HG03135 (cell line): ENCODE measurements around the gene POLK.
"Not testable (repeated sequence)": the region's sequence is repeated elsewhere in the genome, so short reads cannot be mapped to it uniquely, and the experiment has no call there.

Experiments
- ATAC-seq: cut with Tn5 transposase; IDR thresholded peaks from one replicate; pipeline ENCODE4 v1.9.1; 2021; ENCODE audit warnings: mild to moderate bottlenecking, moderate library complexity; ENCODE audit not compliant: unreplicated experiment

POLK gene

DNA sequence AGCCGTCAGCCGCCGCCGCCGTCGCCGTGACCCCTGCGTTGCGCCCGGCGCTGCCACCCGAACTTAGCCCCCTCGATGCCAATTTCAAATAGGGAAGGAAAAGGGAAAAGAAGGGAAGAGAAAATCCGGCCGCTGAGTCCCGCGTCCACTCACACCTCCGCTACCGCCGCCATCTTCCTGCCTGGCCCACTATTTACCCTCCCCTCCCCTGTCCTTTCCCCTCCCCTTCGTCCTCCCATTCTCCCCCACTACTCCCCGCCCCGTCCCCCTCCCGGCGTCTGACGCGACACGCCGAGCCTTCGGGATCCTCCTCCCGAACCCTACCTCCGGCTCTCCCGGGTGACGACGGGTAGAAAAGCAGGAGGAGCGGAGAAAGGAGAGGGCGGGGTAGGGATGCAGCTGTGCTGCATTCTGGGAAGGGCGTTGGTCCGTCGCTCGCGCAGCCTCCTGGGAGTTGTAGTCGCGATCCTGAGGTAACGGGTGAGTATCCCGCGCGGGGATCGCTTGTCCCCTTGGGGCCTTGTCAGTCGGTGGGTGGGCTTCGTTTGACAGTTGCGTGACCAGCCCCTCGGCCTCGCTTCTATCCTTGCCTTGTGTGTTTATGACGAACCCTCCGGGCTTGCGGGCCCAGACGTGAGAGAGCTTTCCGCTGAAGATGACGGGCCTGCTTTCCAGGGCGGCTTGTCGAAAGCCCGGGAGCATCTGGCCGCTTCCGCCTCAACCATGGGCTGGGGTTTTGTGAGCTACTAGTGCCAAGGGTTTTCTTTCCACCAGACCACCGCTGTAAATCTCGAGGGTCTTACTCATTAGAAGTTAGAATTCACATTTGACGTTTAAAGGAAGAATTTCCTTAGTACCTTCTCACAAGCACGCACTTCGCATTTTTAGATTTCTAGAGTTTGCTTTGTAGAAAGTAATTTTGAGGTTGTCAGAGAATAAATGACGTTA is at the start of gene POLK, which contains the start of gene CERT1:
TSS of gene POLK (plus strand) at position 457 of the 948 bp plus-strand sequence.
TSS of gene CERT1 (minus strand) at position 195 of the 948 bp plus-strand sequence. CDS start 422 bp downstream, outside the sequence.
- peak; percentile 83 for ATAC-seq

GRCh38 chr5:75463726-75464125 is 48.0 kb upstream of the POLK start:
- no peak for ATAC-seq

DNA sequence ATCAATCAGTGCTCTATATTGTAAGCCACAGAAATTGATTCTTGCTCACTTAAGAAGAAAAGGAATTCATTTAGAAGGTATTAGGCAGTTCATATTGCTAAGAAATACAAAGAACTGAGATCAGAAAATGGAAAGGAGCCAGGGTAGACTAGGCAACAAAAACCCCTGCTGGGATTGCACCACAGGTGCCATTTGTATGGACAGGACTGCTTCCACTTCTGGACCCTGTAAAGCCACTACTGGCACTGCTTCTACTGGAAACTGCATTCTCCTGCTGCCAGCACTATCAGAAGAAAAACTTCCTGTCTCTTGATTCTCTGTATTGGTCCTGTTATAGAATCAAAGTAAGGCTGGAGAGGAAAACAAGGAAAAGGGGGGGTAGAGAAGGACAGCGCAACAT is 46.2 kb upstream of the POLK start:
- ATAC-seq = no peak

DNA sequence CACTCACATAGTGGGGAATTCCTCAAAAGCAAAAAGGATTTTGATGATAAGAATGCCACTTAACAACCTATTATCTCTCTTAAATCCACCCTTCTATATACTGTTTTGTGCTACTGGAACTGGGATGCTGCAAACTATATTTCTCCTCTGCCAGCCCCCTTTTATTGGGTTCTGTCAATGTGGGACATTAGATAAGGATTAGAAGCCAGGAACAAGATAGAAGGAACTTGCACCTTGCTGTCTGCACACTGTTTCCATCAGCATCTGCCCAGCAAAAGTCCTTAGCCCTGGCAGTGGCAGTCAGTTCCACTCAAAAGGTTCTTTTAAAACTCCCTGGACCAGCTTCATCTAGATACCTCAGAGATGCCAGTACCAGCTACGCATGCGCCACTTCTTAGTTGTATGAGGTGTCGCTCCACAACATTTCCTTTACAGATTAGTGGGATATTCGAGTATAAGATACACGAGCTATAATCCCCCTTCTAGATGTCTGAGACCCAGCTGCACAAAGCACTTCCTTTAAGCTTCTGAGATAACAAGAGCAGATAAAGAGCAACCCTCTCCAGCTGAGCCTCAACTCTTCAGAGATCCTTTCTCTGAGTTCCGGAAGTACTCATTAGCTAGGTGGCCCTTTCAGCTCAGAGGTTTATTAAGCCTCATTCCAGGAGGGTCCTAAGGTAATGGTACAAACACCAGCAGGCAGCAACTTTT is 45.5 kb upstream of the POLK start:
- no peak for ATAC-seq

- ATAC-seq = no peak
Measured at GRCh38 chr5:75468593-75468992, 43.1 kb upstream of the POLK start.

DNA sequence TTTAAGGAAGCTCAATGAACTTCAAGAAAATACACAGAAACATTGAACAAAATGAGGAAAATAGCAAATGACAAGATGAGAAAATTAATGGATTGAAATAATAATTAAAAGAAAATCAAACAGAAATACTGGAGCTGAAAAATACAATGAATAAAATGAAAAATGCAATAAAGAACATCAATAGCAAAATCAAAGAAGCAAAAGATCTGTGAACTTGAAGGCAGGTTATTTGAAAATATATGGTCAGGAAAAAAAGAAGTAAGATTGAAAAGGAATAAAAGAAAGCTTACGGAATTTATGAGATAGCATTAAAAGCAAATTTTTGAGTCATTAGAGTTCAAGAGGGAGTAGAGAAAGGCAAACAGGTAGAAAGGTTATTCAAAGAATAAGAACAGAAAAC is 42.7 kb upstream of the POLK start:
- ATAC-seq = no peak

GRCh38 chr5:75471193-75471592 is 40.5 kb upstream of the POLK start:
- ATAC-seq = no peak

- ATAC-seq = no peak
Measured at GRCh38 chr5:75472973-75473372, 38.7 kb upstream of the POLK start.

DNA sequence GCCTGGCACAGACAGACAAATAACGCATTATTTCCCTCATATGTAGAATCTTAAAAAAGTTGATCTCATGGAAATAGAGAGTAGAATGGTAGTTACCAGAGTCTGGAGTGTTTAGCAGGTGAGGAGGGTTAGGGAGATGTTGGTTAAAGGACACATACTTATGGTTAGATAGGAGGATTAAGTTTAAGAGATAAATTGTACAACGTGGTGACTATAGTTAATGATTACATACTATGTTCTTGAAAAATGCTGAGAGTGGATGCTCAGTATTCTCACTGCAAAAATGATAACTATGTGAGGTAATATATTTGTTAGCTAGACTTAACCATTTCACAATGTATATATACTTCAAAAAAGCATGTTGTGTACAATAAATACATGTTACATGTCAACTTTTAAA is 38.2 kb upstream of the POLK start:
- no peak for ATAC-seq

- no peak for ATAC-seq
Measured at GRCh38 chr5:75475364-75475763, 36.3 kb upstream of the POLK start.

DNA sequence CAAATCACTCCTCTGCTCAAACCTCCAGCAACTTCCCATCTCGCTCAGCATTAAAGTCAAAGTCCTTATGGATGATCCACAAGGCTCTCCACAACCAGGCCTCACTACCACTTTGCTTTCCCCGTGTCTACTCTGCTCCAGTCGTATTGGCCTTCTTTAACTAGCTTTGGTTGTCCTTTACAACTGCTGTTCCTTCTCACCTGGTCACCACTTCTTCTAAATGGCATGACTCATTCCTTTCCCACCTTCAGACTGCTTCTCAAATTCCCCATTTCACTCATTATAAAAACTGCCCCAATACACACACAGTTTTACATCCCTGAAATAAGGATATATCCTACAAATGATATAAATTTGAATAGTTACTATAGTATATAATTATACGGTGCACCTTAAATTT is 30.7 kb upstream of the POLK start:
- no peak for ATAC-seq

GRCh38 chr5:75482482-75482881 is 29.2 kb upstream of the POLK start:
- no peak for ATAC-seq

GRCh38 chr5:75484605-75485004 is 27.1 kb upstream of the POLK start:
- no peak for ATAC-seq

- not testable (repeated sequence) for ATAC-seq
Measured at GRCh38 chr5:75489847-75490246, 21.8 kb upstream of the POLK start.

DNA sequence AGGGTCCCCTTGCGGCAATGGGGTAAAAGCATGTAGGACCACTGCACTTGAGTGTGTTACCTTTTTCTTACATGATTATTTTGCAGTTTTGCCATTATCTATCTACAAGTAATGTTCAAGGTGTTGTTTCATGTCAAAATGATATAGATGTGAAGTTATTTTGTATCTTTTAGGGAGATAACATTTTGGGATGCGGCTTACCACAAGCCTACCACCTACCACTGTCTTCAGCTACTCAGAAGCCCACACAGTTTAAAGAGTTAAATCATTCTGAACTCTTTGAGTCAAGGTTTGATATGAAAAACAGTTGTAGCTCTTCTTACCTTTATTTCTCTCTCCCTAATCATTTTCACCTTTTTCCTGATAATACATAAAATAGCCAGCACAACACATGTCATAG is 20.1 kb upstream of the POLK start:
- ATAC-seq = no peak

GRCh38 chr5:75496026-75496425 is 15.7 kb upstream of the POLK start:
- no peak for ATAC-seq

DNA sequence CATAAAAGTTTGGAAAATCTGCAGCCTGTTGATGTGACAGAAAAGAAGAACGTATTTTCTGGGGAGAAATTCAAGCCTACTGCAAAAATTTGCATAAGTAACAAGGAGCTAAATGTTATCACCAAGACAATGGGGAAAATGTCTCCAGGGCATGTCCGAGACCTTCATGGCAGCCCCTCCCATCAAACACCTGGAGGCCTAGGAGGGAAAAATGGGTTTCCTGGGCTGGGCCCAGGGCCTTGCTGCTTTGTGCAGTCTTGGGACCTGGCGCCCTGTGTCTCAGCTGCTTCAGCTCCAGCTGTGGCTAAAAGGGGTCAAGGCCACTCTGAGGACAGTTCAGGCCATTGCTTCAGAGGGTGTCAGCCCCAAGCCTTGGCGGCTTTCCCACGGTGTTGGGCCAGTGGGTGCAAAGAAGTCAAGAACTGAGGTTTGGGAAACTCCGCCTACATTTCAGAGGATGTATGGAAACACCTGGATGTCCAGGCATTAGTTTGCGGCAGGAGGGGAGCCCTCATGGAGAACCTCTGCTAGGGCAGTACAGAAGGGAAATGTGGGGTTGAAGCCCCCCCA is 13.4 kb upstream of the POLK start:
- ATAC-seq = no peak

GRCh38 chr5:75498875-75499274 is 12.8 kb upstream of the POLK start:
- not testable (repeated sequence) for ATAC-seq

DNA sequence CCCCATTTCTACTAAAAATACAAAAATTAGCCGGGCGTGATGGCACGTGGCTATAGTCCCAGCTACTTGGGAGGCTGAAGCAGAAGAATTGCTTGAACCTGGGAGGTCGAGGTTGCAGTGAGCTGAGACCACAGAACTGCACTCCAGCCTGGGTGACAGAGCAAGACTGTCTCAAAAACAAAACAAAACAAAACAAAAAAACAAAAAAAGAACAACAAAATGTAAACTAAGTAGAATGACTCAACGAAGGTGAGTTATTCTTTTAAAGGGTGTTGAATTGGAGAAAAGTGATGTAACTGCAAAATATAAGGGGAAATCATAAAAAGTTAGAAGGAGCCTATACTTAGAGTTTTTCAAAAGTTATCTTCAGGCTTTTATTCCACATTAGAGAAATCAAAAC is 6.6 kb upstream of the POLK start:
- not testable (repeated sequence) for ATAC-seq

- ATAC-seq = no peak
Measured at GRCh38 chr5:75507841-75508240, 3.9 kb upstream of the POLK start.

GRCh38 chr5:75509546-75509945 is 2.1 kb upstream of the POLK start:
- ATAC-seq = no peak

DNA sequence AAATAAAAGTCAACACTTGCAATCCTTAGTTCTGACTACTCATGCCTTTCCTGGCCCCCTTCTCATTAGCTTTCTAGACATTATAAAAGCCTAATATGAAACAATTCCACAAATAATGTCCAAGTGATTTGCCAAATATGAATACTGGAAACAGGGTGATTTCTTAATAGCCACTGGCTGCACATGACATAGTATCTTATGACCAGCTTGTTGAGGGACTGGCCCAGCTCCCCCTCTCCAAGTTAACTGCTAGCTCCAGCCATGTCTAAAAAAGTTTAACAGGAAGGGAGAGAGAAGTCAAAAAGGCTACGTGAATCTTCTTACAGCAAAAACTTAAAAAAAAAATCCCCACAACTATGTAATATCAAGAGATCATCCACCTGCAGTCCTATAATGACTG is 1.7 kb upstream of the POLK start:
- ATAC-seq = no peak
